ENCODE measurements around the gene SYAP1. TPM values are rescaled to one million over a fixed set of nuclear protein-coding genes. Genes with fewer than 3 reads are reported as not detected.

The SYAP1 gene
- total and polyA plus RNA-seq, 9 of the 15 experiments (the other 6 are each of a cell fraction or from before 2014, with no cell fraction given), result 5.7 to 35.3 (median 27.6) TPM

DNA sequence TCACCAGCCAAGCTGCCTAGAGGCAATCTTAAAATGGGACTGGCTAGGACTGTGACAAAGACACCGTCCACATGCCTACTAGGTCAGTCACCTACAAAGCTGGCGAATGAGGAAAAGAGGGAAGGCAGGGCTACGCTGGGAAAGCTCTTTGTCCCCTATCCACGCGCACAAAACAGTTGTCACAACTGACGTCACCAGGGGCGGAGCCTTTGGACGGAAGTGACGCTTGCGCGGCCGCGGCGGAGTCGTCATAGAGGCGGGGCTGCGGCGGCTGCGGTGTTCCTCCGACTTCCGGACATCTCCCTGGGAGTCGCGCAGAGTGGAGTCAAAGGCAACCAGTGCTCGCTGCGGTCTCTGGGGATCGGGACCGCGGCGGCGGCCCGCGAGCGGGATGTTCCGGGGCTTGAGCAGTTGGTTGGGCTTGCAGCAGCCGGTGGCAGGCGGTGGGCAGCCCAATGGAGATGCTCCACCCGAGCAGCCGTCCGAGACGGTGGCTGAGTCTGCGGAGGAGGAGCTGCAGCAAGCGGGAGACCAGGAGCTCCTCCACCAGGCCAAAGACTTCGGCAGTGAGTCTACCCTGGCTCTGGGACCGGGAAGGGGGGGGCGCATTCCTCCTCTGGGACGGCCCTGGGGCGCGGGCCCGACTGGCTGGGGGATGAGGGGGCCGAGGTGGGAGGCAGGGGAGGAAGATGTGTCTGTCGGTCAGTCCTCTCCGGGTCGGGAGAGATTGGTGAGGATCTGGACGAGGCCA lies at the start of gene SYAP1 (continued):
- TF ChIP-seq, protein P1, sequence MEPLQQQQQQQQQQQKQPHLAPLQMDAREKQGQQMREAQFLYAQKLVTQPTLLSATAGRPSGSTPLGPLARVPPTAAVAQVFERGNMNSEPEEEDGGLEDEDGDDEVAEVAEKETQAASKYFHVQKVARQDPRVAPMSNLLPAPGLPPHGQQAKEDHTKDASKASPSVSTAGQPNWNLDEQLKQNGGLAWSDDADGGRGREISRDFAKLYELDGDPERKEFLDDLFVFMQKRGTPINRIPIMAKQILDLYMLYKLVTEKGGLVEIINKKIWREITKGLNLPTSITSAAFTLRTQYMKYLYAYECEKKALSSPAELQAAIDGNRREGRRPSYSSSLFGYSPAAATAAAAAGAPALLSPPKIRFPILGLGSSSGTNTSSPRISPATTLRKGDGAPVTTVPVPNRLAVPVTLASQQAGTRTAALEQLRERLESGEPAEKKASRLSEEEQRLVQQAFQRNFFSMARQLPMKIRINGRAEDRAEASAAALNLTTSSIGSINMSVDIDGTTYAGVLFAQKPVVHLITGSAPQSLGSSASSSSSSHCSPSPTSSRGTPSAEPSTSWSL (CRISPR knock-in tag; IDR thresholded peaks at IDR 0.05; ENCODE audit: borderline replicate concordance), result no peak
- TF ChIP-seq, protein P2, sequence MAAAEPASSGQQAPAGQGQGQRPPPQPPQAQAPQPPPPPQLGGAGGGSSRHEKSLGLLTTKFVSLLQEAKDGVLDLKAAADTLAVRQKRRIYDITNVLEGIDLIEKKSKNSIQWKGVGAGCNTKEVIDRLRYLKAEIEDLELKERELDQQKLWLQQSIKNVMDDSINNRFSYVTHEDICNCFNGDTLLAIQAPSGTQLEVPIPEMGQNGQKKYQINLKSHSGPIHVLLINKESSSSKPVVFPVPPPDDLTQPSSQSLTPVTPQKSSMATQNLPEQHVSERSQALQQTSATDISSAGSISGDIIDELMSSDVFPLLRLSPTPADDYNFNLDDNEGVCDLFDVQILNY (CRISPR knock-in tag; IDR thresholded peaks at IDR 0.05), result no peak
- TF ChIP-seq TAF1 (IDR thresholded peaks at IDR 0.05; ENCODE audit: control insufficient read depth, extremely low read depth, insufficient read depth, low read length, severe bottlenecking), result peak; percentile 94
- TF ChIP-seq HEY1 (CRISPR knock-in tag; IDR thresholded peaks at IDR 0.05; ENCODE audit: borderline replicate concordance), result no peak
- peak; percentile 91 for TF ChIP-seq CXXC5 (CRISPR knock-in tag; IDR thresholded peaks at IDR 0.05)
- no peak for TF ChIP-seq MECOM (CRISPR knock-in tag; IDR thresholded peaks at IDR 0.05)
- no peak for TF ChIP-seq XRCC5 (IDR thresholded peaks at IDR 0.05; ENCODE audit: low read depth, low read length)
- TF ChIP-seq, protein P3, sequence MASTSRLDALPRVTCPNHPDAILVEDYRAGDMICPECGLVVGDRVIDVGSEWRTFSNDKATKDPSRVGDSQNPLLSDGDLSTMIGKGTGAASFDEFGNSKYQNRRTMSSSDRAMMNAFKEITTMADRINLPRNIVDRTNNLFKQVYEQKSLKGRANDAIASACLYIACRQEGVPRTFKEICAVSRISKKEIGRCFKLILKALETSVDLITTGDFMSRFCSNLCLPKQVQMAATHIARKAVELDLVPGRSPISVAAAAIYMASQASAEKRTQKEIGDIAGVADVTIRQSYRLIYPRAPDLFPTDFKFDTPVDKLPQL (IDR thresholded peaks at IDR 0.05; ENCODE audit: extremely low read depth, insufficient read length), result no peak
- no peak for TF ChIP-seq TCF7L2 (IDR thresholded peaks at IDR 0.05; ENCODE audit: low read depth, low read length)
- peak; percentile 77 for TF ChIP-seq MYC (IDR thresholded peaks at IDR 0.05; ENCODE audit: low read depth, low read length)
- TF ChIP-seq MYC (CRISPR knock-in tag; IDR thresholded peaks at IDR 0.05; ENCODE audit: borderline replicate concordance, low read depth), result no peak
- no peak for TF ChIP-seq ZNF696 (CRISPR knock-in tag; conservative IDR thresholded peaks at IDR 0.05)
- no peak for TF ChIP-seq MCM2 (IDR thresholded peaks at IDR 0.05; ENCODE audit: low read depth)
- TF ChIP-seq, protein P4, sequence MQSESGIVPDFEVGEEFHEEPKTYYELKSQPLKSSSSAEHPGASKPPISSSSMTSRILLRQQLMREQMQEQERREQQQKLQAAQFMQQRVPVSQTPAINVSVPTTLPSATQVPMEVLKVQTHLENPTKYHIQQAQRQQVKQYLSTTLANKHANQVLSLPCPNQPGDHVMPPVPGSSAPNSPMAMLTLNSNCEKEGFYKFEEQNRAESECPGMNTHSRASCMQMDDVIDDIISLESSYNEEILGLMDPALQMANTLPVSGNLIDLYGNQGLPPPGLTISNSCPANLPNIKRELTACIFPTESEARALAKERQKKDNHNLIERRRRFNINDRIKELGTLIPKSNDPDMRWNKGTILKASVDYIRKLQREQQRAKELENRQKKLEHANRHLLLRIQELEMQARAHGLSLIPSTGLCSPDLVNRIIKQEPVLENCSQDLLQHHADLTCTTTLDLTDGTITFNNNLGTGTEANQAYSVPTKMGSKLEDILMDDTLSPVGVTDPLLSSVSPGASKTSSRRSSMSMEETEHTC (IDR thresholded peaks at IDR 0.05), result no peak
- TF ChIP-seq ZNF217 (CRISPR knock-in tag; IDR thresholded peaks at IDR 0.05), result no peak
- TF ChIP-seq CBX2 (IDR thresholded peaks at IDR 0.05; ENCODE audit: insufficient read depth, low read length, poor library complexity, severe bottlenecking), result no peak
- TF ChIP-seq FOXA3 (CRISPR knock-in tag; conservative IDR thresholded peaks at IDR 0.05 in 1 of 2, IDR thresholded peaks at IDR 0.05 in 1 of 2), result no peak
- TF ChIP-seq ZNF644 (tag; IDR thresholded peaks at IDR 0.05; ENCODE audit: low read depth), result no peak
- TF ChIP-seq FOXP1 (CRISPR knock-in tag; IDR thresholded peaks at IDR 0.05), result no peak
- TF ChIP-seq, protein P5, sequence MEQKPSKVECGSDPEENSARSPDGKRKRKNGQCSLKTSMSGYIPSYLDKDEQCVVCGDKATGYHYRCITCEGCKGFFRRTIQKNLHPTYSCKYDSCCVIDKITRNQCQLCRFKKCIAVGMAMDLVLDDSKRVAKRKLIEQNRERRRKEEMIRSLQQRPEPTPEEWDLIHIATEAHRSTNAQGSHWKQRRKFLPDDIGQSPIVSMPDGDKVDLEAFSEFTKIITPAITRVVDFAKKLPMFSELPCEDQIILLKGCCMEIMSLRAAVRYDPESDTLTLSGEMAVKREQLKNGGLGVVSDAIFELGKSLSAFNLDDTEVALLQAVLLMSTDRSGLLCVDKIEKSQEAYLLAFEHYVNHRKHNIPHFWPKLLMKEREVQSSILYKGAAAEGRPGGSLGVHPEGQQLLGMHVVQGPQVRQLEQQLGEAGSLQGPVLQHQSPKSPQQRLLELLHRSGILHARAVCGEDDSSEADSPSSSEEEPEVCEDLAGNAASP (IDR thresholded peaks at IDR 0.05), result no peak
- TF ChIP-seq SMC3 (conservative IDR thresholded peaks at IDR 0.05; ENCODE audit: insufficient read depth, low read depth, low read length), result no peak
- no peak for TF ChIP-seq HNRNPH1 (optimal IDR thresholded peaks at IDR 0.05; ENCODE audit: low read depth, low read length)

Data from K562 (cell line).